Measurements from ENCODE around the gene TMEM161B. TPM values are rescaled to one million over a fixed set of nuclear protein-coding genes. Genes with fewer than 3 reads are reported as not detected.

Gene TMEM161B
- total and polyA plus RNA-seq, 2 of the 13 experiments (the other 11 are each of a cell fraction or from before 2014, with no cell fraction given), result 15.0 to 22.1 TPM

DNA sequence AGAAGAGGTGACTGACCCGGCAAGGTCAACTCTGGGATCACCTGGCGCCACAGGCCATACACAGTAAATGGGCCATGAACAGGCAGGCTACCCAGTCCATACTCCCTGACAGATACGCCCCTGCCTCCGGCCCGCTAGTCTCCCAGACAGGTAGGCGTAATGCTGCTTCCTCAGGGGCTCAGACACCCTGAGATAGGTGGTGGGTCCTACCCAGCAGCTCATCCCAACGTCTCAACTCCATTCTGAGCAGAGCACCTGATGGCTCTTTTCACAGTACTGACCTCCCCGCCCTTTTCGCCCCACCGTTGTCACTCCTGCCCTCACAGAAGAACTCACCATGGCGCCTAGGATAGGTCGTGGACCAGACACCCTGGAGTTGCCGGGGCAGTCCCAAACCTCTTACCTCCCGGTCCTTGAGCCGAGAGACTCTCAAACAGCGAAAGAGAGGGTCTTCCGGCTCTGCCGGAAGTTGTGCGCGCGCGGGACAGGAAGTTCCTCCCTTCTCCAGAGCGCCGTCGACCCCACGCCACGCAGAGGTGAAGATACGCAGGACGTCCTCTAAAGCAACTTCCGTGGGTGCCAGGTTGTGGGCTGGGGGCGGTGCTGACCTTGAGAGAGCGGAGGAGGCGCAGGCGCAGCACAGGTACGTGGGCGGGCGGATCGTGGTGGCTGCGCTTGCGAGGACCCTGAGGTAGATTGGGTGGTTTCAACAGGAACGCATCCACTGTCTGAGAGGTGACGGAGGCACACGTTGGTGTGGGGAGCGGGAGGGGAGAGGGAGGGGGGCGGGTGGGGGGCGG is at the start of gene TMEM161B (continued):
- TF ChIP-seq, protein P1, sequence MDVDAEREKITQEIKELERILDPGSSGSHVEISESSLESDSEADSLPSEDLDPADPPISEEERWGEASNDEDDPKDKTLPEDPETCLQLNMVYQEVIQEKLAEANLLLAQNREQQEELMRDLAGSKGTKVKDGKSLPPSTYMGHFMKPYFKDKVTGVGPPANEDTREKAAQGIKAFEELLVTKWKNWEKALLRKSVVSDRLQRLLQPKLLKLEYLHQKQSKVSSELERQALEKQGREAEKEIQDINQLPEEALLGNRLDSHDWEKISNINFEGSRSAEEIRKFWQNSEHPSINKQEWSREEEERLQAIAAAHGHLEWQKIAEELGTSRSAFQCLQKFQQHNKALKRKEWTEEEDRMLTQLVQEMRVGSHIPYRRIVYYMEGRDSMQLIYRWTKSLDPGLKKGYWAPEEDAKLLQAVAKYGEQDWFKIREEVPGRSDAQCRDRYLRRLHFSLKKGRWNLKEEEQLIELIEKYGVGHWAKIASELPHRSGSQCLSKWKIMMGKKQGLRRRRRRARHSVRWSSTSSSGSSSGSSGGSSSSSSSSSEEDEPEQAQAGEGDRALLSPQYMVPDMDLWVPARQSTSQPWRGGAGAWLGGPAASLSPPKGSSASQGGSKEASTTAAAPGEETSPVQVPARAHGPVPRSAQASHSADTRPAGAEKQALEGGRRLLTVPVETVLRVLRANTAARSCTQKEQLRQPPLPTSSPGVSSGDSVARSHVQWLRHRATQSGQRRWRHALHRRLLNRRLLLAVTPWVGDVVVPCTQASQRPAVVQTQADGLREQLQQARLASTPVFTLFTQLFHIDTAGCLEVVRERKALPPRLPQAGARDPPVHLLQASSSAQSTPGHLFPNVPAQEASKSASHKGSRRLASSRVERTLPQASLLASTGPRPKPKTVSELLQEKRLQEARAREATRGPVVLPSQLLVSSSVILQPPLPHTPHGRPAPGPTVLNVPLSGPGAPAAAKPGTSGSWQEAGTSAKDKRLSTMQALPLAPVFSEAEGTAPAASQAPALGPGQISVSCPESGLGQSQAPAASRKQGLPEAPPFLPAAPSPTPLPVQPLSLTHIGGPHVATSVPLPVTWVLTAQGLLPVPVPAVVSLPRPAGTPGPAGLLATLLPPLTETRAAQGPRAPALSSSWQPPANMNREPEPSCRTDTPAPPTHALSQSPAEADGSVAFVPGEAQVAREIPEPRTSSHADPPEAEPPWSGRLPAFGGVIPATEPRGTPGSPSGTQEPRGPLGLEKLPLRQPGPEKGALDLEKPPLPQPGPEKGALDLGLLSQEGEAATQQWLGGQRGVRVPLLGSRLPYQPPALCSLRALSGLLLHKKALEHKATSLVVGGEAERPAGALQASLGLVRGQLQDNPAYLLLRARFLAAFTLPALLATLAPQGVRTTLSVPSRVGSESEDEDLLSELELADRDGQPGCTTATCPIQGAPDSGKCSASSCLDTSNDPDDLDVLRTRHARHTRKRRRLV (CRISPR knock-in tag; IDR thresholded peaks at IDR 0.05), result no peak
- no peak for TF ChIP-seq RFX5 (IDR thresholded peaks at IDR 0.05; ENCODE audit: low read depth, low read length)
- no peak for TF ChIP-seq DPF2 (CRISPR knock-in tag; IDR thresholded peaks at IDR 0.05; ENCODE audit: borderline replicate concordance, low read depth)
- TF ChIP-seq, protein P2, sequence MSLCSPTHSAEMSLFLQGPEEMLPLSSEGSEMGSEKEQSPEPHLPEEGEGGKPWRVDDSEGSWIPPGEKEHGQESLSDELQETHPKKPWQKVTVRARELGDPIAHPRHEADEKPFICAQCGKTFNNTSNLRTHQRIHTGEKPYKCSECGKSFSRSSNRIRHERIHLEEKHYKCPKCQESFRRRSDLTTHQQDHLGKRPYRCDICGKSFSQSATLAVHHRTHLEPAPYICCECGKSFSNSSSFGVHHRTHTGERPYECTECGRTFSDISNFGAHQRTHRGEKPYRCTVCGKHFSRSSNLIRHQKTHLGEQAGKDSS (CRISPR knock-in tag; IDR thresholded peaks at IDR 0.05; ENCODE audit: borderline replicate concordance, low read depth), result peak; percentile 65; the same call in 1 of the 2 replicates
- peak; percentile 94 for TF ChIP-seq PHF20 (CRISPR knock-in tag; IDR thresholded peaks at IDR 0.05)
- TF ChIP-seq, protein P3, sequence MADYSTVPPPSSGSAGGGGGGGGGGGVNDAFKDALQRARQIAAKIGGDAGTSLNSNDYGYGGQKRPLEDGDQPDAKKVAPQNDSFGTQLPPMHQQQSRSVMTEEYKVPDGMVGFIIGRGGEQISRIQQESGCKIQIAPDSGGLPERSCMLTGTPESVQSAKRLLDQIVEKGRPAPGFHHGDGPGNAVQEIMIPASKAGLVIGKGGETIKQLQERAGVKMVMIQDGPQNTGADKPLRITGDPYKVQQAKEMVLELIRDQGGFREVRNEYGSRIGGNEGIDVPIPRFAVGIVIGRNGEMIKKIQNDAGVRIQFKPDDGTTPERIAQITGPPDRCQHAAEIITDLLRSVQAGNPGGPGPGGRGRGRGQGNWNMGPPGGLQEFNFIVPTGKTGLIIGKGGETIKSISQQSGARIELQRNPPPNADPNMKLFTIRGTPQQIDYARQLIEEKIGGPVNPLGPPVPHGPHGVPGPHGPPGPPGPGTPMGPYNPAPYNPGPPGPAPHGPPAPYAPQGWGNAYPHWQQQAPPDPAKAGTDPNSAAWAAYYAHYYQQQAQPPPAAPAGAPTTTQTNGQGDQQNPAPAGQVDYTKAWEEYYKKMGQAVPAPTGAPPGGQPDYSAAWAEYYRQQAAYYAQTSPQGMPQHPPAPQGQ (CRISPR knock-in tag; IDR thresholded peaks at IDR 0.05; ENCODE audit: borderline replicate concordance), result no peak
- TF ChIP-seq MYC (CRISPR knock-in tag; IDR thresholded peaks at IDR 0.05; ENCODE audit: borderline replicate concordance), result peak; percentile 77
- no peak for TF ChIP-seq U2AF2 (IDR thresholded peaks at IDR 0.05; ENCODE audit: low read depth, low read length)
- TF ChIP-seq NR2C2 (CRISPR knock-in tag; IDR thresholded peaks at IDR 0.05; ENCODE audit: borderline replicate concordance), result peak; percentile 99
- TF ChIP-seq IRF2 (CRISPR knock-in tag; IDR thresholded peaks at IDR 0.05), result 0 out of 2 replicates have a peak, but pooled peaks have one; percentile 47
- TF ChIP-seq YY1 (IDR thresholded peaks at IDR 0.05; ENCODE audit: insufficient read depth, insufficient replicate concordance, low read depth, low read length), result peak; percentile 21
- TF ChIP-seq MIER3 (CRISPR knock-in tag; IDR thresholded peaks at IDR 0.05; ENCODE audit: borderline replicate concordance), result peak; percentile 60
- TF ChIP-seq, protein P4, sequence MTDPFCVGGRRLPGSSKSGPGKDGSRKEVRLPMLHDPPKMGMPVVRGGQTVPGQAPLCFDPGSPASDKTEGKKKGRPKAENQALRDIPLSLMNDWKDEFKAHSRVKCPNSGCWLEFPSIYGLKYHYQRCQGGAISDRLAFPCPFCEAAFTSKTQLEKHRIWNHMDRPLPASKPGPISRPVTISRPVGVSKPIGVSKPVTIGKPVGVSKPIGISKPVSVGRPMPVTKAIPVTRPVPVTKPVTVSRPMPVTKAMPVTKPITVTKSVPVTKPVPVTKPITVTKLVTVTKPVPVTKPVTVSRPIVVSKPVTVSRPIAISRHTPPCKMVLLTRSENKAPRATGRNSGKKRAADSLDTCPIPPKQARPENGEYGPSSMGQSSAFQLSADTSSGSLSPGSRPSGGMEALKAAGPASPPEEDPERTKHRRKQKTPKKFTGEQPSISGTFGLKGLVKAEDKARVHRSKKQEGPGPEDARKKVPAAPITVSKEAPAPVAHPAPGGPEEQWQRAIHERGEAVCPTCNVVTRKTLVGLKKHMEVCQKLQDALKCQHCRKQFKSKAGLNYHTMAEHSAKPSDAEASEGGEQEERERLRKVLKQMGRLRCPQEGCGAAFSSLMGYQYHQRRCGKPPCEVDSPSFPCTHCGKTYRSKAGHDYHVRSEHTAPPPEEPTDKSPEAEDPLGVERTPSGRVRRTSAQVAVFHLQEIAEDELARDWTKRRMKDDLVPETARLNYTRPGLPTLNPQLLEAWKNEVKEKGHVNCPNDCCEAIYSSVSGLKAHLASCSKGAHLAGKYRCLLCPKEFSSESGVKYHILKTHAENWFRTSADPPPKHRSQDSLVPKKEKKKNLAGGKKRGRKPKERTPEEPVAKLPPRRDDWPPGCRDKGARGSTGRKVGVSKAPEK (CRISPR knock-in tag; IDR thresholded peaks at IDR 0.05; ENCODE audit: borderline replicate concordance), result no peak
- TF ChIP-seq ZFY (CRISPR knock-in tag; IDR thresholded peaks at IDR 0.05), result peak; percentile 63; the same call in 1 of the 2 replicates
- 0 out of 2 replicates have a peak, but pooled peaks have one; percentile 56 for TF ChIP-seq BRD4 (CRISPR knock-in tag; IDR thresholded peaks at IDR 0.05)

All from HepG2 (cell line).